H1 (cell line): Measurements from ENCODE around the gene B3GAT1. TPM values are rescaled to one million over a fixed set of nuclear protein-coding genes. Genes with fewer than 3 reads are reported as not detected.

ENCODE experiments used
- CTCF ChIA-PET: fragments of 300-600 bp; sonication (Branson Sonifier 250); formaldehyde crosslinking; loops from one replicate; lab custom pipeline; 2021; ENCODE audit not compliant: partially characterized antibody; lab: Charles Lee
- POLR2A ChIA-PET: fragments of 300-600 bp; sonication (Branson Sonifier 250); formaldehyde crosslinking; loops from one replicate; lab custom pipeline; 2021; ENCODE audit warnings: inconsistent platforms; ENCODE audit not compliant: partially characterized antibody; lab: Charles Lee
- DNase-seq, 2 experiments: peaks; one replicate each; pipeline versions ENCODE4 v3.0.0 to v3.0.0-alpha.2; 2010 to 2022; ENCODE audit warnings: low spot score in 2 of 2, low read depth in 1 of 2, mixed read lengths in 1 of 2
- FAIRE-seq: peaks from 2 replicates; lab custom pipeline; 2011; peaks lifted over from hg19 to GRCh38; lab: Jason Lieb, UNC
- H2AFZ ChIP-seq: 2 replicates; pipeline ENCODE4 v1.8.1; 2012; ENCODE audit warnings: low read length, inconsistent platforms
- H2AK5ac ChIP-seq: 2 replicates; pipeline ENCODE4 v1.6.1; 2013; ENCODE audit warnings: low read depth, low read length
- H2BK120ac ChIP-seq: replicated peaks from 2 replicates; pipeline ENCODE3; 2013; ENCODE audit warnings: low read depth, low read length, inconsistent platforms
- H2BK12ac ChIP-seq: 2 replicates; pipeline ENCODE4 v1.6.1; 2013; ENCODE audit warnings: low read depth, low read length
- H2BK15ac ChIP-seq: 2 replicates; pipeline ENCODE4 v1.6.1; 2013; ENCODE audit warnings: low read length
- H2BK20ac ChIP-seq: 2 replicates; pipeline ENCODE4 v1.6.1; 2013; ENCODE audit warnings: low read length
- H2BK5ac ChIP-seq: 2 replicates; pipeline ENCODE4 v1.6.1; 2013; ENCODE audit warnings: low read depth, low read length
- H3K14ac ChIP-seq: 2 replicates; pipeline ENCODE4 v1.6.1; 2013; ENCODE audit warnings: inconsistent platforms; ENCODE audit not compliant: insufficient read length
- H3K18ac ChIP-seq: 2 replicates; pipeline ENCODE4 v1.6.1; 2013; ENCODE audit warnings: low read length; ENCODE audit errors: extremely low read depth
- H3K23ac ChIP-seq: 2 replicates; pipeline ENCODE4 v1.6.1; 2013; ENCODE audit warnings: inconsistent platforms; ENCODE audit not compliant: insufficient read length
- H3K23me2 ChIP-seq: 2 replicates; pipeline ENCODE4 v1.6.1; 2013; ENCODE audit warnings: low read depth, low read length
- H3K27ac ChIP-seq: 2 replicates; pipeline ENCODE4 v1.6.1; 2011; ENCODE audit warnings: low read depth, low read length, inconsistent platforms
- H3K27me3 ChIP-seq, 4 experiments: replicated peaks in 1 of 4; 1 replicate in 1 of 4; 2 replicates in 3 of 4; pipeline versions ENCODE4 v1.6.1 to v1.8.1; 2011 to 2013; ENCODE audit warnings: low read length in 3 of 4, mild to moderate bottlenecking in 3 of 4, inconsistent platforms in 2 of 4, mixed read lengths in 2 of 4, moderate library complexity in 1 of 4; ENCODE audit not compliant: control insufficient read depth in 3 of 4, insufficient read depth in 3 of 4; ENCODE audit errors: extremely low read depth in 1 of 4
- H3K36me3 ChIP-seq, 4 experiments: 2 replicates each; pipeline versions ENCODE4 v1.6.1 to v1.8.1; 2011 to 2013; ENCODE audit warnings: mild to moderate bottlenecking in 4 of 4, low read length in 3 of 4, moderate library complexity in 2 of 4, control low read depth in 1 of 4, inconsistent platforms in 1 of 4; ENCODE audit not compliant: insufficient read depth in 4 of 4, control insufficient read depth in 2 of 4
- H3K4ac ChIP-seq: replicated peaks from 2 replicates; pipeline ENCODE3; 2013; ENCODE audit warnings: low read length, low read depth, mixed read lengths, inconsistent platforms; ENCODE audit not compliant: insufficient read length
- H3K4me1 ChIP-seq, 4 experiments: replicated peaks in 1 of 4; 1 replicate in 1 of 4; 2 replicates in 3 of 4; pipeline versions ENCODE4 v1.6.1 to v1.8.1; 2011 to 2013; ENCODE audit warnings: low read length in 3 of 4, inconsistent platforms in 2 of 4, mixed read lengths in 1 of 4; ENCODE audit not compliant: insufficient read depth in 4 of 4, control insufficient read depth in 3 of 4
- H3K4me2 ChIP-seq, 2 experiments: 2 replicates each; pipeline versions ENCODE4 v1.6.1 to v1.8.1; 2011 to 2013; ENCODE audit warnings: low read depth in 2 of 2, low read length in 2 of 2, control low read depth in 1 of 2, inconsistent platforms in 1 of 2, mild to moderate bottlenecking in 1 of 2; ENCODE audit not compliant: insufficient read depth in 1 of 2
- H3K4me3 ChIP-seq, 4 experiments: fragments of 200-600, 300-600 bp in 1 of 4; sonication (generic), shearing (Covaris generic), sonication (Bioruptor Twin) in 1 of 4; 2 replicates each; pipeline versions ENCODE4 v1.5.1 to v1.8.1; 2011 to 2016; ENCODE audit warnings: low read length in 4 of 4, low read depth in 3 of 4, control low read depth in 2 of 4, inconsistent platforms in 2 of 4, mild to moderate bottlenecking in 2 of 4, mixed read lengths in 1 of 4, moderate library complexity in 1 of 4; ENCODE audit not compliant: insufficient read depth in 2 of 4; ENCODE audit errors: extremely low read depth in 1 of 4
- H3K56ac ChIP-seq: replicated peaks from 2 replicates; pipeline ENCODE3; 2013; ENCODE audit warnings: low read depth, mild to moderate bottlenecking, mixed read lengths, low read length, inconsistent platforms; ENCODE audit not compliant: insufficient read length
- H3K79me1 ChIP-seq: 2 replicates; pipeline ENCODE4 v1.6.1; 2013; ENCODE audit warnings: low read depth, low read length, control low read depth
- H3K79me2 ChIP-seq, 2 experiments: 2 replicates each; pipeline versions ENCODE4 v1.6.1 to v1.8.1; 2012 to 2013; ENCODE audit warnings: low read length in 2 of 2, mild to moderate bottlenecking in 2 of 2, inconsistent platforms in 1 of 2; ENCODE audit not compliant: insufficient read depth in 2 of 2, control insufficient read depth in 1 of 2
- H3K9ac ChIP-seq, 4 experiments: replicated peaks in 1 of 4; 1 replicate in 1 of 4; 2 replicates in 3 of 4; pipeline versions ENCODE4 v1.6.1 to v1.8.1; 2011 to 2013; ENCODE audit warnings: low read depth in 3 of 4, low read length in 3 of 4, control low read depth in 2 of 4, mild to moderate bottlenecking in 2 of 4, moderate library complexity in 2 of 4, inconsistent platforms in 1 of 4; ENCODE audit errors: extremely low read depth in 1 of 4
- H3K9me3 ChIP-seq, 2 experiments: 2 replicates each; pipeline versions ENCODE4 v1.6.1 to v1.8.1; 2012 to 2013; ENCODE audit warnings: mild to moderate bottlenecking in 2 of 2, moderate library complexity in 2 of 2, control low read depth in 1 of 2, inconsistent platforms in 1 of 2, low read depth in 1 of 2, low read length in 1 of 2, mixed read lengths in 1 of 2; ENCODE audit not compliant: insufficient read depth in 2 of 2
- H4K20me1 ChIP-seq, 2 experiments: replicated peaks in 1 of 2; 2 replicates each; pipeline versions ENCODE3 to v1.8.1; 2011 to 2013; ENCODE audit warnings: inconsistent platforms in 2 of 2, low read length in 2 of 2, mild to moderate bottlenecking in 1 of 2; ENCODE audit not compliant: insufficient read depth in 2 of 2, control insufficient read depth in 1 of 2
- H4K5ac ChIP-seq: 2 replicates; pipeline ENCODE4 v1.6.1; 2013; ENCODE audit warnings: low read length, low read depth, mixed read lengths, inconsistent platforms; ENCODE audit not compliant: insufficient read length
- H4K8ac ChIP-seq: 2 replicates; pipeline ENCODE4 v1.8.0; 2013; ENCODE audit warnings: mild to moderate bottlenecking, moderate library complexity, low read length, inconsistent platforms; ENCODE audit not compliant: insufficient read depth; ENCODE audit errors: extremely low read depth
- H4K91ac ChIP-seq: replicated peaks from 2 replicates; pipeline ENCODE3; 2013; ENCODE audit warnings: low read length, mixed read lengths, inconsistent platforms; ENCODE audit not compliant: insufficient read length
- BRCA1 ChIP-seq: IDR thresholded peaks from 2 replicates; pipeline ENCODE4 v1.6.1; 2012; ENCODE audit warnings: low read depth, low read length, improper control_type of control experiment
- CREB1 ChIP-seq: IDR thresholded peaks from 2 replicates; pipeline ENCODE4 v1.6.1; 2012; ENCODE audit warnings: inconsistent platforms
- CTCF ChIP-seq, 3 experiments: IDR thresholded peaks; 1 replicate in 2 of 3; 2 replicates in 1 of 3; pipeline versions ENCODE4 v1.5.1 to v1.6.1; 2011; ENCODE audit warnings: low read length in 3 of 3, mild to moderate bottlenecking in 3 of 3, inconsistent platforms in 2 of 3, low read depth in 1 of 3, moderate library complexity in 1 of 3; ENCODE audit not compliant: insufficient read depth in 1 of 3; ENCODE audit errors: control extremely low read depth in 1 of 3
- KDM1A ChIP-seq: fragments of 200-600, 300-600 bp; sonication (generic); IDR thresholded peaks from 2 replicates; pipeline ENCODE4 v1.7.1; 2016; ENCODE audit warnings: mild to moderate bottlenecking, low read length, borderline replicate concordance
- POU5F1 ChIP-seq: IDR thresholded peaks from 2 replicates; pipeline ENCODE4 v1.6.1; 2011; ENCODE audit warnings: low read depth, mild to moderate bottlenecking, low read length, moderate library complexity
- SAP30 ChIP-seq: fragments of 300-600 bp; sonication (generic); IDR thresholded peaks from 2 replicates; pipeline ENCODE4 v1.7.1; 2012; ENCODE audit warnings: low read length, moderate library complexity, mild to moderate bottlenecking, inconsistent platforms; ENCODE audit not compliant: insufficient read depth, insufficient replicate concordance
- SRF ChIP-seq: IDR thresholded peaks from 2 replicates; pipeline ENCODE4 v1.6.1; 2011; ENCODE audit warnings: mild to moderate bottlenecking, low read depth, low read length, moderate library complexity
- TAF7 ChIP-seq: optimal IDR thresholded peaks from 2 replicates; pipeline ENCODE3; 2011; ENCODE audit warnings: low read depth, mild to moderate bottlenecking, inconsistent platforms, low read length, moderate library complexity, borderline replicate concordance
- TBP ChIP-seq: IDR thresholded peaks from 2 replicates; pipeline ENCODE4 v1.6.1; 2011; ENCODE audit warnings: low read depth, low read length, improper control_type of control experiment
- ZNF274 ChIP-seq: IDR thresholded peaks from 2 replicates; pipeline ENCODE4 v1.7.0; 2012; ENCODE audit warnings: low read length, borderline replicate concordance; ENCODE audit errors: extremely low read depth
- WGBS, 2 experiments: shearing (Covaris generic) in 1 of 2; methylation state at CpG; one replicate each; pipeline versions ENCODE4 v1.1.6 to v1.1.7; 2013 to 2015; ENCODE audit warnings: low lambda C conversion rate in 2 of 2, mixed read lengths in 2 of 2, inconsistent platforms in 1 of 2, low coverage in 1 of 2, missing lambda C conversion rate in 1 of 2; ENCODE audit not compliant: insufficient replicate concordance in 2 of 2, insufficient coverage in 1 of 2, insufficient read length in 1 of 2; ENCODE audit errors: extremely low coverage in 1 of 2, missing lambda C conversion rate in 1 of 2; 5-methylcytosine and 5-hydroxymethylcytosine counted together
- polyA plus RNA-seq, 7 experiments: library from polyadenylated mRNA; depleted of rRNA in 3 of 7; stranded (reverse) in 5 of 7; unstranded in 2 of 7; fragments of >200 nt in 5 of 7; fragments of 200-250 nt in 2 of 7; gene quantifications; 1 replicate in 5 of 7; 2 replicates in 1 of 7; 4 replicates in 1 of 7; pipeline versions ENCODE4 v1.2.1 to v1.2.3, GENCODE V29; 2011 to 2013; ENCODE audit warnings: missing spikeins in 2 of 7, mixed read lengths in 2 of 7
- total RNA-seq: library from RNA; stranded (reverse); fragmentation: NEBNext Ultra II Directional; extraction: Animal tissue kit (Norgen Biotek cat#: 25700); gene quantifications from 2 replicates; pipeline ENCODE4 v1.2.1, GENCODE V29; 2021
- TF ChIP-seq, protein P1 (sequence below): IDR thresholded peaks from 2 replicates; pipeline ENCODE4 v1.6.1; 2011; ENCODE audit warnings: low read depth, mild to moderate bottlenecking, low read length; ENCODE audit not compliant: insufficient read depth

Gene B3GAT1
- total and polyA plus RNA-seq, 2 of the 8 experiments (the other 6 are each of a cell fraction or from before 2014, with no cell fraction given) = 19.7 to 32.4 TPM

DNA sequence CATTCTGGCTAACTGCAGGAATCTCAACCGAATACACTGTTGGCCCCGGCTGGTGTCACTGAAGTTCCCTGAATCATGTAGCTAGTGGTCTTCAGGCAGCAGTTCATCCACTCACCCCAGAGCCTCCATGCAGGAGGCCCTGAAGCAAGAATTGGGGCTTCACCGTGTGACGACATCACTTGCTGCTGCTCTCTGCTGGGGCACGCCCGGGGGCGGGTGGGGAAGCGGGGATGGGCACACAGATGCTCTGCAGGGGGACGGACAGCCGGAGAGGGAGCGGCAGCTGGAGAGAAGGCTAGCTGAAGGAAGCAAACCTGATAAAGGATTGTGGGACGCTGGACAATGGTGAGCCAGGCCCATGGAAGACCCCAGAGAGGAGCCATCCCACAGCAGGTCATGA is 17.0 kb downstream of the B3GAT1 start:
- no peak overlapping the region for H3K4ac ChIP-seq
- WGBS, 2 experiments = 89% methylated on average over 8 of the region's 12 CpGs; no CpG with 5 or more reads in 1 of the 2 experiments
- ChIA-PET CTCF (interaction anchor here (1.0 to 3.6 kb wide), 7 partner anchors 12 to 82 kb away, joined by 3 to 14 read pairs (median 4); no protein-coding TSS in a partner anchor), POLR2A (no interaction called here)
- H3K23me2 ChIP-seq = 0 out of 2 replicates have a peak, but pooled peaks cover 2% of the 10 kb centered on the region
- H3K36me3 ChIP-seq = no peaks in the 10 kb centered on the region; a peak in 1 of 8 replicates
- no peak overlapping the region for H3K18ac ChIP-seq
- H2AK5ac ChIP-seq = no peak overlapping the region
- no peak overlapping the region for H4K5ac ChIP-seq
- DNase-seq (no peak), FAIRE-seq (no peak)
- no peak overlapping the region for H2BK5ac ChIP-seq
- H4K8ac ChIP-seq = no peak overlapping the region
- H4K91ac ChIP-seq = no peak overlapping the region
- no peak overlapping the region for H2BK12ac ChIP-seq
- H3K79me2 ChIP-seq = peaks cover 0 to 26% of the 10 kb centered on the region in 2 experiments; a peak in 1 of 4 replicates
- no peaks in the 10 kb centered on the region for H3K27me3 ChIP-seq
- no peak overlapping the region for H3K14ac ChIP-seq
- no peak overlapping the region for H2BK15ac ChIP-seq
- peaks cover 6% of the 10 kb centered on the region; the same call in 1 of the 2 replicates for H3K79me1 ChIP-seq
- no peak overlapping the region for H3K9ac ChIP-seq
- H3K4me3 ChIP-seq = no peak overlapping the region
- no peaks in the 10 kb centered on the region for H3K9me3 ChIP-seq
- no peak overlapping the region for H3K4me2 ChIP-seq
- no peak overlapping the region for H2AFZ ChIP-seq
- no peak overlapping the region for H3K23ac ChIP-seq
- H3K56ac ChIP-seq = no peak overlapping the region
- peaks cover 11 to 30% of the 10 kb centered on the region in 2 experiments for H4K20me1 ChIP-seq
- peaks cover 0 to 6% (median 0%) of the 10 kb centered on the region in 4 experiments; a peak in 2 of 7 replicates for H3K4me1 ChIP-seq
- H2BK20ac ChIP-seq = no peak overlapping the region
- no peak overlapping the region for H3K27ac ChIP-seq
- H2BK120ac ChIP-seq = no peak overlapping the region
- TF ChIP-seq CTCF (IDR thresholded peaks at IDR 0.05; ENCODE audit: control extremely low read depth in 1 of 3, insufficient read depth in 1 of 3, low read depth in 1 of 3, low read length in 3 of 3) (no peak), TBP (no peak), CREB1 (no peak), TAF7 (no peak), POU5F1 (no peak), KDM1A (no peak), SAP30 (no peak), SRF (no peak), ZNF274 (no peak), BRCA1 (no peak)
- TF ChIP-seq, protein P1, sequence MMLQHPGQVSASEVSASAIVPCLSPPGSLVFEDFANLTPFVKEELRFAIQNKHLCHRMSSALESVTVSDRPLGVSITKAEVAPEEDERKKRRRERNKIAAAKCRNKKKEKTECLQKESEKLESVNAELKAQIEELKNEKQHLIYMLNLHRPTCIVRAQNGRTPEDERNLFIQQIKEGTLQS = no peak
